Measurements from ENCODE around the gene RSPO1.
"Not testable (repeated sequence)": the region's sequence is repeated elsewhere in the genome, so short reads cannot be mapped to it uniquely, and the experiment has no call there.

GRCh38 chr1:37684182-37684581, 49.5 kb upstream of the RSPO1 start:
- not testable (repeated sequence) for TF ChIP-seq CTCF (IDR thresholded peaks at IDR 0.05; ENCODE audit: poor library complexity, severe bottlenecking); EZH2 (IDR thresholded peaks at IDR 0.05; ENCODE audit: borderline replicate concordance, insufficient read depth, low read length, poor library complexity, severe bottlenecking)

Measured in neural cell (in vitro differentiated cells).